D721Med (cell line): ENCODE measurements around the gene THEMIS2.
"Not testable (repeated sequence)": the region's sequence is repeated elsewhere in the genome, so short reads cannot be mapped to it uniquely, and the experiment has no call there.

ENCODE experiments used
- DNase-seq: peaks from one replicate; pipeline ENCODE4 v3.0.0; 2011; ENCODE audit warnings: low spot score; ENCODE audit not compliant: insufficient read length
- FAIRE-seq: peaks from 2 replicates; lab custom pipeline; 2011; peaks lifted over from hg19 to GRCh38; lab: Jason Lieb, UNC
- CTCF ChIP-seq: IDR thresholded peaks from 2 replicates; pipeline ENCODE4 v1.5.1; 2012; ENCODE audit warnings: mild to moderate bottlenecking, control low read depth; ENCODE audit not compliant: insufficient read depth; ENCODE audit errors: missing control alignments

THEMIS2 gene

GRCh38 chr1:27864264-27864895, 8.0 kb upstream of the THEMIS2 start:
- TF ChIP-seq CTCF, result no peak
- DNase-seq (no peak), FAIRE-seq (no peak)

GRCh38 chr1:27865821-27866220, 6.5 kb upstream of the THEMIS2 start:
- DNase-seq (no peak), FAIRE-seq (no peak)
- TF ChIP-seq CTCF, result no peak

- TF ChIP-seq CTCF, result no peak
- DNase-seq (no peak), FAIRE-seq (no peak)
Measured at GRCh38 chr1:27868556-27868931, 3.8 kb upstream of the THEMIS2 start.

- no peak for FAIRE-seq
- no peak for DNase-seq
- no peak for TF ChIP-seq CTCF
Measured at GRCh38 chr1:27868932-27869718, 3.2 kb upstream of the THEMIS2 start.

- DNase-seq (no peak), FAIRE-seq (no peak)
- TF ChIP-seq CTCF, result no peak
Measured at GRCh38 chr1:27869719-27870085, 2.6 kb upstream of the THEMIS2 start.

- DNase-seq, FAIRE-seq: not testable (repeated sequence)
Measured at GRCh38 chr1:27871076-27871475, 1.3 kb upstream of the THEMIS2 start.

- FAIRE-seq, result no peak
- no peak for DNase-seq
Measured at GRCh38 chr1:27872802-27873551, 633 bp downstream of the THEMIS2 start.

More at GRCh38 chr1:27872802-27873551, 633 bp downstream of the THEMIS2 start:
- no peak for TF ChIP-seq CTCF
